Urinary bladder (tissue), 4 donors: ENCODE data around the gene RHOF. TPM values are rescaled to one million over a fixed set of nuclear protein-coding genes. Genes with fewer than 3 reads are reported as not detected.

Source experiments
- DNase-seq: peaks from one replicate; pipeline ENCODE4 v3.0.0-alpha.2; 2015; ENCODE audit errors: extremely low spot score
- H3K27ac ChIP-seq: one replicate; pipeline ENCODE4 v1.5.1; 2013; ENCODE audit warnings: low read depth, mild to moderate bottlenecking, moderate library complexity
- H3K36me3 ChIP-seq: one replicate; pipeline ENCODE4 v1.6.1; 2013; ENCODE audit warnings: mild to moderate bottlenecking, moderate library complexity; ENCODE audit not compliant: insufficient read depth
- H3K4me1 ChIP-seq: one replicate; pipeline ENCODE4 v1.6.1; 2013; ENCODE audit warnings: mild to moderate bottlenecking, moderate library complexity; ENCODE audit not compliant: insufficient read depth
- H3K4me3 ChIP-seq: one replicate; pipeline ENCODE4 v1.5.1; 2013; ENCODE audit warnings: low read depth, low read length
- WGBS: extraction: QIAGEN DNeasy Blood & Tissue Kit; methylation state at CpG from one replicate; pipeline ENCODE4 v1.1.7; 2013; 5-methylcytosine and 5-hydroxymethylcytosine counted together
- polyA plus RNA-seq: library from polyadenylated mRNA; stranded (reverse); fragments of 200-250 nt; gene quantifications from one replicate; pipeline ENCODE4 v1.2.3, GENCODE V29; 2013
- total RNA-seq: library from RNA; depleted of rRNA; stranded (reverse); fragments of >200 nt; gene quantifications from one replicate; pipeline ENCODE4 v1.2.3, GENCODE V29; 2014
- donor health status: healthy with polysubstance abuse.
- donor health status: healthy.

The RHOF gene, protein sequence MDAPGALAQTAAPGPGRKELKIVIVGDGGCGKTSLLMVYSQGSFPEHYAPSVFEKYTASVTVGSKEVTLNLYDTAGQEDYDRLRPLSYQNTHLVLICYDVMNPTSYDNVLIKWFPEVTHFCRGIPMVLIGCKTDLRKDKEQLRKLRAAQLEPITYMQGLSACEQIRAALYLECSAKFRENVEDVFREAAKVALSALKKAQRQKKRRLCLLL
- 11.7 TPM for total RNA-seq
- polyA plus RNA-seq = 7.9 TPM

DNA sequence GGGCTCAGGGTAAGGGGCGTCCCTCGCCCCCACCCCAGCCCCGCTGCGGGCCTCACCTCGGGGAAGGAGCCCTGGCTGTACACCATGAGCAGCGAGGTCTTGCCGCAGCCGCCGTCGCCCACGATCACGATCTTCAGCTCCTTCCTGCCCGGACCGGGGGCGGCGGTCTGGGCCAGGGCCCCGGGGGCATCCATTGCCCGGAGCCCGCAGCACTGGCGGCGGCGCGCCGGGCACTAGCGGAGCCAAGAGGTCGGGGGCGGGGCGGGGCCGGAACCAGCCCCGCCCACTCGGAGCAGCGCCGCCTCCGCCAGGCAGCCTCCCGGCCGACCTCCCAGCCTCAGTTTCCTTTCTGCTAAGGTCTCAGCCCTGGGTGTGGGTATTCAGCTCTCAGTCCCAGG lies at the start of gene RHOF:
RHOF (minus strand) TSS at position 249 of the 398 bp plus-strand sequence; CDS start at position 194, 55 bp downstream.
- H3K4me3 ChIP-seq = peak within 1 kb of the TSS; percentile 42
- DNase-seq = no peak
- peak within 1 kb of the TSS; percentile 66 for H3K27ac ChIP-seq
- H3K4me1 ChIP-seq = peaks cover 3% of the 10 kb centered on the region
- no peaks in the 10 kb centered on the region for H3K36me3 ChIP-seq
- WGBS = 2% methylated on average over 36 of the region's 36 CpGs

DNA sequence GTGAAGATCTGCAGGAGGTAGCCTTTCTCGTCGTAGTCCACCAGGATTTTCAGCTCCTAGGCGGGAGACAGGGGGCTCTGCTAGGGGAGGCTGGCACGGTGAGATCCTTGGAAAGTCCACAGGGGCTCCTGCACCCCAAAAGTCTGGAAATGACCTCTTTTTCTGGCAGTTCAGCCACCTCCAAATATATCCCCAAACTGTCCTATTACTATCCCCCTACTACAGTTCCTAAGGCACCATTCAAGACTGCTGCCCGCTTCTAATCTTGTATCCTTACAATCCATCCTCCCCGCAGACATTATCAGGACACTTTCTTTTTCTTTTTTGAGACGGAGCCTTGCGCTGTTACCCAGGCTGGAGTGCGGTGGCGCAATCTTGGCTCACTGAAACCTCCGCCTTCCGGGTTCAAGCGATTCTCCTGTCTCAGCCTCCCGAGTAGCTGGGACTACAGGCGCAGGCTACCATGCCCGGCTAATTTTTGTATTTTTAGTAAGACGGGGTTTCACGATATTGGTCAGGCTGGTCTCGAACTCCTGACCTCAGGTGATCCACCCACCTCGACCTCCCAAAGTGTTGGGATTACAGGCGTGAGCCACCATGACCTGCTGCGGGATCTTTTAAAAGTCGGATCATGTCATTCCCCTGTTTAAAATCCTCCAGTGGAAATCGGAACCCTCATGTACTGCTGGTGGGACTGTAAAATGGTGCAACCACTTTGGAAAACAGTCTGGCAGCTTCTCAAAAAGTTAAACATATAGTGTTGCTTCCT lies 46.7 kb upstream of the RHOF start:
- Histone ChIP-seq H3K4me1 (no peaks in the 10 kb centered on the region), H3K4me3 (peak overlapping the region; percentile 47), H3K36me3 (no peaks in the 10 kb centered on the region), H3K27ac (no peak overlapping the region)
- DNase-seq = no peak
- WGBS = 78% methylated on average over 24 of the region's 24 CpGs

DNA sequence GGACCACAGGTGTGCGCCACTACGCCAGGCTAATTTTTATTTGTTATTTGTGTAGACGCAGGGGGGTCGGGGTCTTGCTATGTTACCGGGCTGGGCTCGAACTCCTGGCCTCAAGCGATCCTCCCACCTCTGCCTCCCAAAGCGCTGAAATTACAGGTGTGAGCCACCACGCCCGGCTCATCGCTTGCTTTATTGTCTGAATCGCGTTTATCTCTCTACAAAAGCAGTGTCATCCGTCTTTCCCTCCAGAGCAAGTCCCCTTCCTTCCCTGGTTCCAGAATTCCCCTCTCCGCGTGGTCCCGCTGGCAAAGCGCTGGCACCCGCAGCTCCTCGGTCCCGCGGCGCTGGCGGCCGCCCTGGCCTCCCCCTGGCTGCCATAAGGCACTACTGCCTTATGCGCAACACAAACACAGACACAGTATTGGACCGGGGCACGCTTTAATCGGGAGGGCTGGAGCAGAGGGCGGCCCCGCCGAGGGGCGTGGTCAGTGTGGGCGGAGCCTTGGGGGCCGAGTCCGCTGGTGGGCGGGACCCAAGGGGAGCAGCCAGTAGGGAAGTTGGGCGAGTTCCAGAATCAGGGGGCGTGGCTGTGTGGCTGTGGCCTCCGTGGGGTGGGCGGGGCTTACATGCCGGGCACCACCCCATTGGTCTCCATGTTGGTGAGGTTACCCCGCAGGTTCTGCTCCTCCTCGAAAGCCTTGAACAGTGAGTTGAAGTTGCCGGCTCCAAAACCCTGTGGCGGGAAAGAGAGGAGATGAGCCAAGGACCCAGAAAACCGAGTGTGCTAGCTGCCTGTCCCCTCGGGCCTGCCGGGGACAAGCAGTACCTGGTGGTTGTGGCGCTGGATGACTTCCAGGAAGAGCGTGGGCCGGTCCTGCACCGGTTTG lies 45.9 kb upstream of the RHOF start:
- Histone ChIP-seq H3K4me1 (no peaks in the 10 kb centered on the region), H3K36me3 (no peaks in the 10 kb centered on the region), H3K27ac (no peak overlapping the region), H3K4me3 (peak overlapping the region; percentile 47)
- WGBS = 11% methylated on average over 53 of the region's 53 CpGs
- peak; percentile 89 for DNase-seq

DNA sequence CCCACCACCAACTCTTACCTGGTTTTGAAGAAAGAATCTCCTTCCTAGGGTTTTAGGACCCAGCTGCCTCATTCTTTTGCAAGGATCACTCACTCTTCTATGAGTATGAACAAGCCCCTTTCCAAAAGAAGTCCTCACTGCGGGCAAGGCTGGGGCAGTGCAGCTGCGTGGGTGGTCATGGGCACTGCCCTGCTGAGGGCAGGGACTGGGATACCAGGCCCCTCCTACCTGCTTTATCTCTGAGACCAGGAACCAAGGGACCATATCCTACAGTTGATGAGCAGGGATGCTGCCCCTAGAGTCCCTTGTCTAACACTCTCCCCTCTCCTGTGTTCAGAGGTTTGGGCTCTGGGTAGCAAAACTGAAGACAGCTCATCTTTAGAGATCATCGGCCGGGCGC lies 44.6 kb upstream of the RHOF start:
- DNase-seq = no peak
- Histone ChIP-seq H3K27ac (no peak overlapping the region), H3K36me3 (no peaks in the 10 kb centered on the region), H3K4me3 (no peak overlapping the region), H3K4me1 (no peaks in the 10 kb centered on the region)
- 93% methylated on average over 5 of the region's 5 CpGs for WGBS

DNA sequence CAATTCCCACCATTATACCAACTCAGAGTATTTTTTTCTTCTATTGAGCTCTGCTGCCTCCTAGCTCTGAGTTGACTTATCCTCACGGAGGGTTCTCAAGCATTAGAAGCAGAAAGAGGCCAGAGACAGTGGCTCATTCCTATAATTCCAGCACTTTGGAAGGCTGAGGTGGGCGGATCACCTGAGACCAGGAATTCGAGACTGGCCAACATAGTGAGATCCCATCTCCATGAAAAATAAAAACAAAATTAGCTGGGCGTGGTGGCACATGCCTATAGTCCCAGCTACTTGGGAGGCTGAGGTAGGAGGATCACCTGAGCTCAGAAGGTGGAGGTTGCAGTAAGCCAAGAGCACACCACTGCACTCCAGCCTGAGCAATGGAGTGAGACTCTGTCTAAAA lies 44.2 kb upstream of the RHOF start:
- no peaks in the 10 kb centered on the region for H3K36me3 ChIP-seq
- H3K4me3 ChIP-seq = no peak overlapping the region
- no peaks in the 10 kb centered on the region for H3K4me1 ChIP-seq
- H3K27ac ChIP-seq = no peak overlapping the region
- WGBS = 84% methylated on average over 4 of the region's 4 CpGs
- no peak for DNase-seq

DNA sequence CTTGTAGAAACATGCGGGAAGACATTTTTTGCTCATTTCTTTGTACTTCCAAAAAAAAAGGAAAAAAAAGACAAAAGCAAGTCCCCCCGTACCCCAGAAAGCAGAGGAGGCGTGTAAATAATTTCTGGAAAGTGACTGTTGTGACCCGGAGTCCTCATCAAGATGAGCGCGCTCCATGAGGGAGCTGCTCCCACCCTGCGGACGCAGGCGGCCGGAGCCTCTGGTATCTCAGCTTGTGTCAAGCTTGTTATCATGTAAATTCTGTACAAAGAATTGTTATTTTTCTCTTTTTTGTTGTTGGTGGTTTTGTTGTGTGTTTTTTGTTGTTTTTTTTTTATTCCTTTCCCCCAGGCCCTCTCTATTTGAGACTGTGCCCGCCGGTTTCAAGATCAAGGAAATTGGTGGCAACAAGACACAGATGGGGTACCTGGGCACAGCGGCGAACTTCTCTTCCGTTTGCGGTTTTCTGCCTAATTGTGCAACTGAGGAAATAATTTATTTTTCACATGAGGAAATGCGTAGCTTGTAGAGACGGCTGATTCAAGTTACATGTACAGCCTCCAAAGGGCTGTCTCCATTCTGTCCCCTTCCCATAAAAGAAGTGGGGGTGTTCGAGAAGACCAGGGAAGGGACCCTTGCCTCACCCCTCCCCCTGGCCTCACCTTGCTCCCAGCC lies 38.2 kb upstream of the RHOF start:
- Histone ChIP-seq H3K36me3 (peaks cover 10% of the 10 kb centered on the region), H3K4me3 (no peak overlapping the region), H3K4me1 (no peaks in the 10 kb centered on the region), H3K27ac (no peak overlapping the region)
- 90% methylated on average over 19 of the region's 19 CpGs for WGBS
- no peak for DNase-seq

DNA sequence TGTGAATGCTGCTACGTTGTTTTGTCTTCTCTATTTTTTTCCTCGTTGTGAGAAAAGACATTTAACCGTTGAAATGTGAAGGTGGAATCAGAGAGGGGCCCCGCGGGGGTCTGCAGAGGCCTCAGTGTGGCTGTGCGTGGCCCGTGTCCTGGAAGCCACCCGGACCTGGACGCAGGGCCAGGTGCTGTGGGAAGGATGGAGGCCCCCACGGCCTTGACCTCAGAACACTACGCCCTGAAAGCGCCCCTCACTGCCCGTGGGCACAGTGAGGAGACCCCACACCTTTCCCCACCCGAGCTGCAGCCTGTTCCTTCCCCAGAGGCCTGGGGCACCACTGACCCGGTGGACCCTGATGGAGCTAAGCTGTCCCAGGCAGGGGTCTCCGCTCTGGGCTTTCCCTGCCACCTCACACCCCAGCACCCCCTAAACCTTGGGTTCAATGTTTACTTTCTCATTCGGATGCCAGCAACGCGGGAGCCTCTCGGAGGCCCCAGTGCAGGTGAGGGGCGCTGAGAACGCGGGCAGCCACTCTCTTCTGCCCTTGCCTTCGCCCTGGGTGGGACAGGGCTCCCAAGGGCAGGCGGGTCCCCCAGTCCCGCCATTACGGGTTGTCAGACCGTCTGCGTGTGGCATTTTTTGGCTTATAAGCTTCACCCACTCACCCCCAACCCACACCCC lies 37.2 kb upstream of the RHOF start:
- no peak overlapping the region for H3K4me3 ChIP-seq
- no peak for DNase-seq
- peaks cover 10% of the 10 kb centered on the region for H3K36me3 ChIP-seq
- WGBS = 89% methylated on average over 29 of the region's 29 CpGs
- no peaks in the 10 kb centered on the region for H3K4me1 ChIP-seq
- H3K27ac ChIP-seq = no peak overlapping the region

DNA sequence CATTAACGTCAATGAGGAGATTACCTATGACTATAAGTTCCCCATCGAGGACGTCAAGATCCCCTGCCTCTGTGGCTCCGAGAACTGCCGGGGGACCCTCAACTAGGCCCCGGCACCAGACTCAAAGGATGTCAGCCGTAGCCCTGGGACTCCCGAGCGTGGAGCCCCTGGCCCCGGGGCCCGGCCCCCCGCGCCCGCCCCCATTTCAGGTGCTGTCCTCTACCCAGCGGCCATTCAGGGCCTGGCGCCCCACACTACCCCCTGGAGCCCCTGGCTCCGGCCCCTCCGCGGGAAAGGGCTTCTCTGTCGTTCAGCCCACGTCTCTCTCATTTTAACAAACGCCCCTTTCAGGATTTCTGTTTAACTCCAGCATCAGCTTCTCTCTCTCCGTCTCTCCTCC lies 36.6 kb upstream of the RHOF start:
- 89% methylated on average over 23 of the region's 23 CpGs for WGBS
- Histone ChIP-seq H3K27ac (no peak overlapping the region), H3K36me3 (peaks cover 10% of the 10 kb centered on the region), H3K4me1 (no peaks in the 10 kb centered on the region), H3K4me3 (no peak overlapping the region)
- no peak for DNase-seq

DNA sequence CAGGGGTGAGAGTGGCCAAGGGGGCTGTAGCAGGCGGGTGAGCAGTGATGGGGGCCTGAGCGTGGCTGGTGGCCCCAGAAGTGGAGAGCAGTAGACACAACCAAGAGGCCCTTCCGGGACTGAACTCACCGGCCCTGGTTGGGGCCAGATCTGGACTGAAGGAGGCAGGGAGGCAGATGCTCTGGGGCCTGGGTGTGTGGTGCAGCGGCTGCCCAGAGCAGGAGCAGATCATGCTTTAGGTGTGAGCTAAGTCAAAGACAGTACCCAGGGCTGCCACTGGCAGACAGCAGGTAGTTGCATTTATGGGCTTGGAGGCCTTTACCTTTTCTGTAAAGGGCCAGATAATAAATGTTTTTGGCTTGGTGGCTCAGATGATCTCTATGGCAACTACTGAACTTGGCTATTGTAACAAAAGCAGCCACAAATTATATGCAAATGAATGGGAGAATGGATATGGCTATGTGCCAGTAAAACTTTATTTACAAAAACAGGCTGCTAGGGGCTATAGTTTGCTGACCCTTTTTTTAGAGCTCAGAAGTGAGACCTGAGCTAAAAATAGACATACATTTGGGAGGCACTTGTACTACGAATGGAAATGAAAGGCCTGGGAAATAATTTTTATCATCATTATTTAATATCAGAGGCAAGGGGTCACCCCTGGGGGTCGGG lies 35.9 kb upstream of the RHOF start:
- Histone ChIP-seq H3K27ac (no peak overlapping the region), H3K4me3 (no peak overlapping the region), H3K36me3 (peaks cover 13% of the 10 kb centered on the region), H3K4me1 (no peaks in the 10 kb centered on the region)
- no peak for DNase-seq
- 80% methylated on average over 7 of the region's 7 CpGs for WGBS

DNA sequence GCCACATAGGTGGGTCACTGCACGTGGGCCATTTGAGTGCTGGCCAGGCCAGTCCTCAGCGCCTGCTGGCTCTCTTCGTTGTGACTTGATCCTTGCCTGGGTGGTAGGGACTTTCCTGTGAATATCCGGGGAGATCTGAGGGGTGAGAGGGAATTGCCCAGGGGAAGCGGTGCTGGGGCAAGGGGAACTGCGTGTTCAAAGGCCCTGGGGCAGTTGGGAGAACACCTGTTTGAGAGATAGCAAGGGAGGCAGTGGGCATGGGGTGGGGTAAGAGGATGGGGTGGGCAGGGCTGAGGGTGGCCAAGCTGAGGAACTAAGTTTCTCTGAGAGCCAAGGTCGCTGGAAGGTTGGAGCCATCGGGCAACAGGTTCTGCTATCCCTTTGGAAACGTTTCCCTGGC lies 35.3 kb upstream of the RHOF start:
- Histone ChIP-seq H3K4me3 (no peak overlapping the region), H3K4me1 (no peaks in the 10 kb centered on the region), H3K27ac (no peak overlapping the region), H3K36me3 (peaks cover 13% of the 10 kb centered on the region)
- no peak for DNase-seq
- 90% methylated on average over 9 of the region's 9 CpGs for WGBS

DNA sequence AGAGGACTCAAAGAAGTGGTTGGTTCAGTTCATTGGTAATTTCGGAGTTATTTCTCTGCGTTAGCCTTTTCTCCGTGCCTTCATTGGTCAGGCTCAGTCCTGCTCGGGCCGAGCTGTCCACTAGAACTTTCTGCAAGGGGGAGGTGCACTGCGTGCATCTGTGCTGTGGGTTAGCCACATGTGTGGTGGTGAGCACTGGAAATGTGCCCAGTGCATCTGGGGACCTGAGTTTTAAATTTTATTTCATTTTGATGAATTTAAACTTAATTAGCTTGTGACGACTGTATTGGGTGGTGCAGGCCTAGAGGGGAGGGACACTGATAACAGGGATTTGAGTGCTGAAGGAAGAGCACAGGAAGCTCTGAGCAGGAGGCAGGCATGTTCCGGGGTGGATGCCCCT lies 34.8 kb upstream of the RHOF start:
- 95% methylated on average over 8 of the region's 8 CpGs for WGBS

DNA sequence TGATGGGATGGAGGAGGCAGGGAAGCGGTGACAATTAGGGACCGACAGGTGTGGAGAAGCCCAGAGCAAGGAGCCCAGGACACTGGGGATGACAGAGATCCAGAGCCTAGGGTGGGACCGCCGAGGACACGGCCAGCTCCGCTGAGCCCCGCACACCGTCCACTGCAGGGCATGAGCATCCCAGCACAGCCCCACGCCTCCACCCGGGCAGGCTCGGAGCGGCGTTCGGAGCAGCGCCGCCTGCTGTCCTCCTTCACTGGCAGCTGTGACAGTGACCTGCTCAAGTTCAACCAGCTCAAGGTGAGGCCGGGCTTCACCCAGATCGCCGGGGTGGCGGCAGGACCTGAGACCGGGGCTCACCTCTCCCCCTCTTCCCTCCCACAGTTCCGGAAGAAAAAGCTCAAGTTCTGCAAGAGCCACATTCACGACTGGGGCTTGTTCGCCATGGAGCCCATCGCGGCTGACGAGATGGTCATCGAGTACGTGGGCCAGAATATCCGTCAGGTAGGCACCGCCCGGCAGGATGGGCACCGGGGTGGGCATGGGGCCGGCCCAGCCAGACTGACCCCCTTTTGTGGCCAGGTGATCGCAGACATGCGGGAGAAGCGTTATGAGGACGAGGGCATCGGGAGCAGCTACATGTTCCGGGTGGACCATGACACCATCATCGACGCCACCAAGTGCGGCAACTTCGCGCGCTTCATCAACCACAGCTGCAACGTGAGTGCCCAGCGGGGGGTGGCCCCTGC lies 34.0 kb upstream of the RHOF start:
- Histone ChIP-seq H3K27ac (no peak overlapping the region), H3K4me3 (no peak overlapping the region), H3K4me1 (no peaks in the 10 kb centered on the region), H3K36me3 (peaks cover 17% of the 10 kb centered on the region)
- DNase-seq = no peak
- WGBS = 93% methylated on average over 48 of the region's 48 CpGs

More for the DNA sequence above, 34.8 kb upstream of the RHOF start:
- H3K27ac ChIP-seq = no peak overlapping the region
- DNase-seq = no peak
- peaks cover 14% of the 10 kb centered on the region for H3K36me3 ChIP-seq
- H3K4me3 ChIP-seq = no peak overlapping the region
- no peaks in the 10 kb centered on the region for H3K4me1 ChIP-seq
